NCI-H2171 (cell line): ENCODE measurements around the gene RXYLT1.
"Not testable (repeated sequence)": the region's sequence is repeated elsewhere in the genome, so short reads cannot be mapped to it uniquely, and the experiment has no call there.

ENCODE experiments used
- DNase-seq: peaks from one replicate; lab custom pipeline; 2025; lab: John Stamatoyannopoulos, UW

RXYLT1 gene

DNA sequence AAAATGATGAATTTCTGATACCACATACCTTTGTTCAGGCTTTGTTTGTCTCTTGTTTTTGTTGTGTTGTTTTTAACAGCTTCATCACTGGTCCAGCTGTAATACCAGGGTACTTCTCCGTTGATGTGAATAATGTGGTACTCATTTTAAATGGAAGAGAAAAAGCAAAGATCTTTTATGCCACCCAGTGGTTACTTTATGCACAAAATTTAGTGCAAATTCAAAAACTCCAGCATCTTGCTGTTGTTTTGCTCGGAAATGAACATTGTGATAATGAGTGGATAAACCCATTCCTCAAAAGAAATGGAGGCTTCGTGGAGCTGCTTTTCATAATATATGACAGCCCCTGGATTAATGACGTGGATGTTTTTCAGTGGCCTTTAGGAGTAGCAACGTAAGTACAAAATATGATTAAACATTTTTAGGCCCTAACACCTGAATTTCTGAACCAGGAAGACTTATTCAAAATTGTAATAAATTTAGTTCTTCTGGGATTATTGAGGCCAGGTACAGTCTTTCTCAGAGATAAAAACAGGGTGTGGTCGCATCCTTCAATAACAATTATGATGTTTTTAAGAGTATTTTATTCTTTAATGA, 22.4 kb downstream of the RXYLT1 start:
- peak; percentile 1 for DNase-seq

DNA sequence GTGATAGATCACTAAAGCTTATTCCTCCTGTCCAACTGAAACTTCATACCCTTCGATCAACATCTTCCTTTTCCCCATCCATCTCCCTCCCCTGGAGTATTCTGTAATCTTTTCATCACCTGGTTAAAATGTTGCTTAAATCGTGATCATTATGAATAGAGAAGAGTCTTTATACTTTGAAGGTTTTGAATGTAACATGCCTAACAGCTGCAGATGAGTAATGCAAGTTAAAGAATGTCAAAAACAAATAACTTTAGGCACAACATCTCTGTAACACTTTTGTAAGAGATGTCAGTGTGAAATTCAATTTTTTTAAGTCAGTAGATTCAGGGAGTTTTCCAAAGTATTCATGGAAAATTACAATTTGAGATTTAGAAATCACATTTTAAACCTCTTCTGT, 25.0 kb downstream of the RXYLT1 start:
- DNase-seq = no peak

DNA sequence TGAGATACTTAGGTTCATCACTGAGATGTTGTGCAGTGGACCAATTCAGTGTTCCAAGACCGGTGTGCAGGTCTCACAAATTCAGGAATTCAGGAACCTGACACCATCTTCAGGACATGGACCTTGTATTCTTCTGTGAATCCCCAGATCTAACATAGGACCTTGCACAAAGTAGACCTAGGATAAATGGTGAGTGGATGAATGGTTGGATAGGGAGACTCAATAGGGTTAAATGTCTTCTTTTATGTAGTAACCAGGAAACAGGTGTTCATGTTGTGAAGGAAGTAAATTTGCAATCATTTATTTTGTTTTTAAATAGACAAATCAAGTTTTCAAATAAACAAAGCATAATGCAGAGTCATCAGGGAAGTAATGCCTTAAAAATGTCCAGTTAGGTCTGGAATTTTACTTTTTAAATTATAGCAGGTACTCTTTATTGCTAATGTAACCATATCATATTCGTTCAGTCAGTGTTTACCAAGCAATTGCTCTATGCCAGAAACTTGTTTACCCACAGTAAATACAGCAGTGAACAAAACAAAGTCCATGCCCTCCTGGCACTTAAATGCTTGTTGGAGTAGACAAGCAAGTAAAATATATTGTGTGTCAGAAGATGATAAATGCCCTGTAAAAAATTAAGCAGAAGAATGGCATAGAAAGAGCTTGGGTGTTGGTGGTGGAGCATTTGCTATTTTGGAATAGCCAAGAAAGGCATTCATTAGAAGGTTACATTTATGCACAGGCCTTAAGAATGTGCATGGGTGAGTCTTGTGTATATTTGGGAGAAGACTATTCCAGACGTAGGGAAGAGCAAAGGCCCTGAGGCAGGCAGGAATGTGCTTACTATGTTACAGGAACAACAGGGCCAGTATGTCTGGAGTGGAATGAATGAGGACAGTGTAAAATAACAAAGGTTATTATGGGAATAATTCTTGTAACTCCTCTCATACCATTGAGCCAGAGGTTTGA, 26.3 kb downstream of the RXYLT1 start:
- no peak for DNase-seq

DNA sequence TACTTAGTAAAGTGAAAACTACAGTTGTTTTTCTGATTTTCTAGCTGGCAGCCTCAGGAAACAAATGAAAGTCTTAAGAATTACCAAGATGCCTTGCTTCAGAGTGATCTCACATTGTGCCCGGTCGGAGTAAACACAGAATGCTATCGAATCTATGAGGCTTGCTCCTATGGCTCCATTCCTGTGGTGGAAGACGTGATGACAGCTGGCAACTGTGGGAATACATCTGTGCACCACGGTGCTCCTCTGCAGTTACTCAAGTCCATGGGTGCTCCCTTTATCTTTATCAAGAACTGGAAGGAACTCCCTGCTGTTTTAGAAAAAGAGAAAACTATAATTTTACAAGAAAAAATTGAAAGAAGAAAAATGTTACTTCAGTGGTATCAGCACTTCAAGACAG, 28.9 kb downstream of the RXYLT1 start:
- DNase-seq = no peak

DNA sequence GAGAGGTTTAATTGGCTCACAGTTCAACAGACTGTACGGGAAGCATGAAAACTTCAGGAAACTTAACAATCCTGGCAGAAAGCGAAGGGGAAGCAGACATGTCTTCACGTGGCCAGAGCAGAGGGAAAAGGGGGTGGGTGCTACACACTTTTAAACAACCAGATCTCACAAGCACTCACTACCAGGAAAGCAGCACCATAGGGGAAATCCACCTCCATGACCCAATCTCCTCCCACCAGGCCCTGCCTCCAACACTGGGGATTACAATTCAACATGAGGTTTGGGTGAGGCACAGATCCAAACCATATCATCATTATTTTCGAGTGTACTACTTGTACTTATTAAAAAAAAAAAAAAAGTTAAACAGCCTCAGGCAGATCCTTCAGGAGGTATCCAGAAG, 29.9 kb downstream of the RXYLT1 start:
- no peak for DNase-seq

DNA sequence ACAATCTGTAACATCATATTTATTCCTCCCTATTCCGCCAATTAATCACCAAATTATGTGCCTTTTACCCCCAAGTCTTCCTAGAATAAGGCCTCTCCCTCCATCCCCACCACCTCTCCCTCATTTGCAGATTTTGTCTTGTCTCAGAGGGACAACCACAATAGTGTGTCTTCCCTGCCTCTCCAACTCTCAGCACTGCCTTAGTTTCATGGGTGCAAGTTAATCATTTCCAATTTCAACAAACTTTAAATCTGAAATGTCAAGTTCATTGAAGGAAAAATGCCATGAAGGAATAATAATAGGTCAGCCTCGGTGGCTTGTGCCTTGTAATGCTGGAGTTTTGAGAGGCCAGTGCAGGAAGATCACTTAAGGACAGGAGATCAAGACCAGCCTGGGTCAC, 31.6 kb downstream of the RXYLT1 start:
- no peak for DNase-seq

DNA sequence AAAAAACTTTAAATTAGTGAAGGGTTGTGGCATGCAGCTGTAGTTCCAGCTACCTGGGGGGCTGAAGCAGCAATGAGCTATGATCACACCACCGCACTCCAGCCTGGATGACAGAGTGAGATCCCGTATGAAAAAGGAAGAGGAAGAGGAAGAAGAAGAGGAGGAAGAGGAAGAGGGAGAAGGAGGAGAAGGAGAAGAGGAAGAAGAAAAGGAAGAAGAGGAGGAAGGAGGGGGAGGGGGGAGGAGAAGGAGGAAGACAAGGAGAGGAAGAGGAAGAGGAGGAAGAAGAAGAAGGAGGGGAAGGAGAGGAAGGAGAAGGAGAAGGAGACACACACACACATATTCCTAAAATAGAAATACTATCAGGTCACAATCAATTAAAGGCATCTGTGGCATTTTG, 32.0 kb downstream of the RXYLT1 start:
- DNase-seq = no peak

DNA sequence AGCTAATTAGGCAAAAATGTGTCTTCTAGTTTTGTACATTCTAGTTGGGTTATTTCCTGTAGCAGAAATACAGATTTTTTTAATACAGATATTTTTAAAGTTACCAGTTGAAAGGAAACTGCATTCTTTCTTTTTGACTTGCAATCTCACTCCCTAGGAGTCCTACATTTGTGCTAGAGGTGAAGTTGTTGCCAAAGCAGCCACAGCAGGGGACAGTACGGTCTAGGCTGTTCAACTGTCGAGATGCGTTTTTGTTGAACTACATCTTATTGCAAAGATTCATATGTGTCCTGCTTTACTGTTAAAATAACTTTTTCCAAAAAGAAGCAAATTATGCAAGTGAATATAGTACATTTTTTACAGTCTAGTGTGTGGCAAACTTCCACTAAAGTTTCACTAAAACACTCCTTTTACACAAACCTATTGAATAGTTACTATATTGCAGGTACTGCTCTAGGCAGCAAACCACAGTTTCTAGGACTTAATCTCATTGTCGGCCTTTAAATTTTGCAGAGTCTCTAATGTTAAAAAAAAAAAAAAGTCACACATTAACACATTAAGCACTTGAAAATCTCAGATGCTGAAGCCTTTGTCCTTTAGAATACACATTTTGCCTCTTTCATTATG, 34.5 kb downstream of the RXYLT1 start:
- DNase-seq = no peak

DNA sequence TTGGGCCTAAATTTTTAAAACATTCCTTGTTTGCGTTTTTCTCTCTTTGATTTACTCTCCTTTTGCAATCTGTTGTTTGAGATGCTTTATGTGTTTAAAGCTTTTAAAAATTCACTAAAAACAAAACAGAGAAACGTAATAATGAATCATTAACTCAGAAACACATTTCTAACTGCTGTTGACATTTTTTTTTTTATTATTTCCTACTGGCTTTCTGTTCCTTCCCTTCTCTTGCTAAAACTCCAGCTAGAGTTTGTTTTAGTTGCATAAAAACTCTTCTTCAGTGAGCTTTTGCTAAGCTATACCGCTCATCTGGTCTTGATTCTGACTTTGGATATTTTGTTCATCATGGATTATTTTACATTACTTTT, 35.8 kb downstream of the RXYLT1 start:
- no peak for DNase-seq

DNA sequence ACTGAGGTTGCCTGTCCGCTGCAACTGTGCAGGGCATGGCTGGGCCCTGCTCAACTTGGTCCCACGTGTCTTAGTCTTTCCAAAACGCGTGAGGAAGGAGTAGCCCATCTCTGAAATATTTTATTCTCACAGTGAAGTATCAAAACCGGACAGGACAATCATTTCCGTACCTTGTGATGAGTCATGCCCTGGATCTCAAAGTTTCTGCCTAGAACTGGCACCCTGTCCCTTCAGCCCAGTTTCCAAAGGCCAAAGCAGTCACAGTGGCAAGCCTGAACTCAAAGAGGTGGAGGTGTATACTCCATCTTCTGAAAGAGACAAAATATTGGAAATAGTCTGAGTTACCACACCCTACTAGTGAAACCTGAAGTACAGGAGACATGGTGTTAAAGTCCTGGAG, 36.3 kb downstream of the RXYLT1 start:
- no peak for DNase-seq

DNA sequence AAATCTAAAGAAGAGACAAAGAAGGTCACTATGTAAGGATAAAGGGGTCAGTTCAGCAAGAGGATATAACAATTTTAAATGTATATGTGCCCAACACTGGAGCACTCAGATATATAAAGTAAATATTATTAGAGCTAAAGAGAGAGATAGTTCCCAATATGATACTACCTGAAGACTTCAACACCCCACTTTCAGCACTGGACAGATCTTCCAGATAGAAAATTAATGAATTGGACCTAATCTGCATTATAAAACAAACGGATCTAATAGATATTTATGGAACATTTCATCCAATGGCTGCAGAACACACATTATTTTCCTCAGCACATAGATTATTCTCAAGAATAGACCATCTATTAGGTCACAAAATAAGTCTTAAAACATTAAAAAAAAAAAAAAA, 40.7 kb downstream of the RXYLT1 start:
- DNase-seq = no peak

DNA sequence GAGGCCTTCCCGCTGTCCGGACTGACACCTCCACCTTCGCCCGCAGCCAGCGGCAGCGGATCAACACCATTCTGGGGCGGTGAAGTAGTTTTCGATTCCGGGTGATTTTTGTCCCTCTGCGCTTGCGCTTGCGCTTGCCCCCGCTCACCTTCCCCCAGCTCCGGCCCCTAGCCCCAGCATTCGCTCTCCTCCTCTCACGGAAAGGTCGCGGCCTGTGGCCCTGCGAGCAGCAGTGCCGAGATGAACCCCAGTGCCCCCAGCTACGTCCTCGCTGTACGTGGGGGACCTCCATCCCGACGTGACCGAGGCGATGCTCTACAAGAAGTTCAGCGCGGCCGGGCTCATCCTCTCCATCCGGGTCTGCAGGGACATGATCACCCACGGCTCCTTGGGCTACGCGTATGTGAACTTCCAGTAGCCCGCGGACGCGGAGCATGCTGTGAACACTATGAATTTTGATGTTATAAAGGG, 42.1 kb downstream of the RXYLT1 start:
- no peak for DNase-seq

DNA sequence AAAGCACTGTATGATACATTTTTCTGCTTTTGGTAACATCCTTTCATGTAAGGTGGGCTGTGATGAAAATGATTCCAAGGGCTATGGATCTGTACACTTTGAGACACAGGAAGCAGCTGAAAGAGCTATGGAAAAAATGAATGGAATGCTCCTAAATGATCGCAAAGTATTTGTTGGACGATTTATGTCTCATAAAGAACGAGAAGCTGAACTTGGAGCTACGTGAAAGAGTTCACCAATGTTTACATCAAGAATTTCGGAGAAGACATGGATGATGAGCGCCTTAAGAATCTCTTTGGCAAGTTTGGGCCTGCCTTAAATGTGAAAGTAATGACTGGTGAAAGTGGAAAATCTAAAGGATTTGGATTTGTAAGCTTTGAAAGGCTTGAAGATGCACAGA, 42.6 kb downstream of the RXYLT1 start:
- no peak for DNase-seq

DNA sequence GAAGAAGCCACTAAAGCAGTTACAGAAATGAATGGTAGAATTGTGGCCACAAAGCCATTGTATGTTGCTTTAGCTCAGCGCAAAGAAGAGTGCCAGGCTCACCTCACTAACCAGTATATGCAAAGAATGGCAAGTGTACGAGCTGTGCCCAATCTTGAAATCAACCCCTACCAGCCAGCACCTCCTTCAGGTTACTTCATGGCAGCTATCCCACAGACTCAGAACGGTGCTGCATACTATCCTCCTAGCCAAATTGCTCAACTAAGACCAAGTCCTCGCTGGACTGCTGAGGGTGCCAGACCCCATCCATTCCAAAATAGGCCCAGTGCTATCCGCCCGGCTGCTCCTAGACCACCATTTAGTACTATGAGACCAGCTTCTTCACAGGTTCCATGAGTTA, 43.3 kb downstream of the RXYLT1 start:
- DNase-seq = no peak

DNA sequence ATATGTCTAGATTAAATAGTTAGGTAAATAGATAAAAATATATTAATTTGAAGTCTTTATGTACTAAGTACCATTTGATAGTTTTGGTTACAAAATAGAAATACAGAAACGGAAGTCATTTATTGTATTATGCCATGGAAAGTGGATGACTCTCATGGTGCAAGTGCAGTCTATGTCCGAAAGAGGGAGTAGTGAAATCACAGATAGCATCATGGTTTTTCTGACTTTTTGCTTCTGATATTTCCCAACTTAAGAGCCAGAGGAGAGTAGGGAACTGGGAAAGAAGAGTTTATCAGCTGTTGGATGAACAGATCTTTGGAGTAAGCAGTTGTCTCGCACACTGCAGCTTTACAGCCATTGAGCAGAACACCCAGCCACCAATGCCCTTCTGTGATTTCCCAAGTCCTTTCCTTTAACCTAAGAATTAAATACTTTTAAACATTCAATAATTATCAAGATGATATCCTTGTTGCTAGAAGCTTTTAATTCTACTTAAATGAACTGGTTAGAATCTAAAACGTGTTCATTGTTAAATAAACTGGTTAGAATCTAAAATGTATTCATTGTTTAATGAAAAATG, 46.4 kb downstream of the RXYLT1 start:
- DNase-seq = peak; percentile 24

DNA sequence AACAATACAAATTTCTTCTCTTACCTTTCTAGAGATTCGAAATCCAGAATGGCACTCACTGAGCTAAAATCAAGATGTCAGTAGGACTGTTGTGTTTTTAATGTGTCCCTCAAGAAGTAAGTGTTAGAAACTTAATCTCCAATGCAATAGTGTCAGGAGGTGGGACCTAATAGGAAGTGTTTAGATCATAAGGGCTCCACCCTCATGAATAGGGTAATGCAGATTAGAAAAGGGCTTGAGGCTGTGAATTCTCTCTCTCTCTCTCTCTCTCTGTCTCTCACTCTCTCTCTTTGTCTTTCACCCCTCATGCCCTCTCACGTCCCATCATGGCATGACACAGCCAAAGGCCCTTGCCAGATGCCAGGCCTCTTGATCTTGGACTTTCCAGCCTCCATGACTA, 49.2 kb downstream of the RXYLT1 start:
- DNase-seq = no peak

DNA sequence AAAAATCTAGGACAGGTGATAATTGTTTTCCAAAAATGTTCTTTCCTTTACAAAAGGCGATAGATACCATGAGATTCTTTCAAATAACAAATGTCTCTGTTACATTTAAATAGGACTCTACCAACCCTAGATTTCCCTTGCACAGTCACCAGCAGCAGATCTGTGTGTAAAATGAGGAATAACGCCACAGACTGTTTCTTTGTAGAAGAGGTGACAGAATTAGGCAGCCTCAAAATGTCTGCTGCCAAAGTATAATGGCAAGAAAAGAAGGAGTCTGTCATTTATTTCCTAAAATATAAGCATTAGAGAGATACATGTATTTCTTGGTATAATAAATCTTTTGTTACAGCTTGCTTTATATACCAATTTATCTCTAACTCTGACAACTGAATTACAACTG, 56.3 kb downstream of the RXYLT1 start:
- DNase-seq = no peak

DNA sequence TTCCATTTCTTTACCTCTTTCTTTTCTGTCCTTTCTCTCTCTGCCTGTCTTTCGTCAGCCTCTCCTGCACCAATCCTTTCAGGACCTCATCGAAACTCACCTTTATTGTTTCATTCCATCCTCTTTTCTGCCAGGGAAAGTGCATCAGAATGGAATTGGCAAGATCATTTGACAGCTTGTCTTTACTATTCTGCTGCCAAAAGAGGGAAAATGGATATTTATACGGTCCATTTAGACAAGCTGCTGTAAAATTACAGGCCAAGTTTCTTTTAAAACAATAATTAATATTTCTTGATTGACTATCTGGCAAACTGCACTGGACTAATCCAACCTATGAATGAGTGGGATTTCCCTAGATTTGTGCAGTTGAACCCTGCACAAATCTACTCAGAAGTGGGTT, 57.2 kb downstream of the RXYLT1 start:
- DNase-seq = no peak

DNA sequence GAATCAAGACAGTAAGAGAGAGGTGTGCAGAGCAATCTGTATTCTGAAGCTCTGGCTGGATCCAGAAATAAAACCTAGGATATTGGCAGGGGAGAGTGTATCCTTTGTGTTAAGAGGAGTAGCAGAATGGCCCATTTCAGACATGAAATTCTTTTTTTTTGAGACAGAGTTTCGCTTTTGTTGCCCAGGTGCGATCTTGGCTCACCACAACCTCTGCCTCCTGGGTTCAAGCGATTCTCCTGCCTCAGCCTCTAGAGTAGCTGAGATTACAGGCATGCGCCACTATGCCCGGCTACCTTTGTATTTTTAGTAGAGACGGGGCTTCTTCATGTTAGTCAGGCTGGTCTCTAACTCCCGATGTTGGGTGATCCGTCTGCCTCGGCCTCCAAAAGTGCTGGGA, 58.7 kb downstream of the RXYLT1 start:
- no peak for DNase-seq

DNA sequence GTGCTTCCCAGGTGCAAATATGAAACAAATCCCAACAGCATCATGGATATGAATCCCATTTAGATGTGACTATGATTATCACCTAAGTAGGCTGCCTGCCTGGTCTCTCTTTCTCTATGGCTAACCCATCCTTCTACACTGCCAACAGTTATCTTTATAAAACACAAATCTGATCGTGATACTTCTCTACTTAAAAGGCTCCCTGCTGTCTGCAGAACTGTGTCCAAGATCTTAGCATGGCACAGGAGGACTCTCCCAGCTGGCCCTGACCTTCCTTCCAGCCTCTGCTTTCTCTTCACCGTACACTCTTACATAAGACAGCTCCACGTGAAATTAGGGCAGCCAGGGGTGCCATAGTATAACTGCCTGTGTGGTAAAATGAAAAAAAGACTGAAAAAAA, 61.3 kb downstream of the RXYLT1 start:
- DNase-seq = no peak

DNA sequence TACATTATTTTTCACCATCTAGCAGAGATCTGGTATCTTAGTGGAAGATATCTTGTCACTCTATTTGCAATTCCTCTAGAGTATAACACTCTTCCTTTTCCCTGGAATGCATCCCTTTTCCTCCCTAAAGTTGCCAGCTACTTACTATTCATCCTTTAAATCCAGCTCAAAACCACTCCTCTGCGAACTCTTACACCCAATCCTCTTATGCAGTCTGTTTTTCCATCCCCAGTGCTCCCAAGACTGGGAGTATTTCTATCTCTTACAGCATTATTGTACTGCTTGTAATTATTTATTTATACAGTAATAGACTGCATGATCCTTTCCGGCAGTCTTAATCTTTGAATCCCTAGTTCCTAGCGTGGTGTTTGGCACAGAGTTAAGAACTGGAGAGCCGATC, 61.9 kb downstream of the RXYLT1 start:
- DNase-seq = no peak

DNA sequence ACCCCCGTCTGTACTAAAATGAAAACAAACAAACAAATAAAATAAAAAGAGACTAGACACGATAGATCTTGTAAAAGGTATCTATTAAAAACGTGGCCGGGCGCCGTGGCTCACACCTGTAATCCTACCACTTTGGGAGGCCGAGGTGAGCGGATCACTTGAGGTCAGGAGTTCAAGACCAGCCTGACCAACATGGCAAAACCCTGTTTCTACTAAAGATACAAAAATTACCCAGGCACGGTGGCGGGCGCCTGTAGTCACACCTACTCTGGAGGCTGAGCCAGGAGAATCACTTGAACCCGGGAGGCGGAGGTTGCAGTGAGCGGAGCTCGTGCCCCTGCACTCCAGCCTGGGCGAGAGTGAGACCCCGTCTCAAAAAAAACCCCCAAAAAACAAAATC, 63.0 kb downstream of the RXYLT1 start:
- DNase-seq = not testable (repeated sequence)

DNA sequence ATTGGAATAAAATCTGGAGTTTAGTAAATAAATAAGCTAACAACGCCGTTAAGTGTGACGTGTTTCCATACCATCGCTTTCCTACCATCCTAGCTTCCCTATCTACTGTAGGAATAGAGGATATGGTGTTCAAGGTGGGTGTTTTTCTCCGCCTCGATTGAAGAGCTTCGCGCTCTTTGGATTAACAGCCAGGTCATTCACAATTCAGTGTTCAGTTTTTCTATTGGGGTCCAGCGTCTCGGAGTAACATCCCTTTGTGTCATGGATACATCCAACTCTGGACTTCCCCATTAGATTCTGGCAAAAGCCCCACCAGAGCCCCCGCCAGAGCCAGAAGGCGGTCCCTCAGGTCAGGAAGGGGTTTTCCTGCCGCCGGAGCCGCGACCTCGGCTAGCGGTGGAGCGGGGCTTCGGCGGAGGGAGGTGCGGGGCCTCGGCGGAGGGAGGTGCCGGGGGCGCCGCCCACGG, 63.6 kb downstream of the RXYLT1 start:
- no peak for DNase-seq
